Endometrial microvascular endothelial cells (primary cell): ENCODE results near the gene C5. TPM values are rescaled to one million over a fixed set of nuclear protein-coding genes. Genes with fewer than 3 reads are reported as not detected.

Source experiments
- in situ Hi-C: cut with HindIII; loops from 2 replicates; pipeline ENCODE4 v1.10.0; 2017; ENCODE audit warnings: low sequenced_read_pairs, low pct_unique_long_range_greater_than_20kb; ENCODE audit errors: inconsistent ontology term
- total RNA-seq: library from RNA; depleted of rRNA; stranded (reverse); fragments of >200 nt; gene quantifications from one replicate; pipeline ENCODE4 v1.2.3, GENCODE V29; 2015; ENCODE audit errors: inconsistent ontology term

The C5 gene
- total RNA-seq, 1 donor from 2014 or later: 1.4 TPM

- in situ Hi-C loops: no loop called here
Measured at GRCh38 chr9:120931231-120932085, 118.6 kb downstream of the C5 start.

GRCh38 chr9:120929229-120929791 is 120.8 kb downstream of the C5 start:
- in situ Hi-C loops: no loop called here

GRCh38 chr9:120928483-120929228 is 121.4 kb downstream of the C5 start:
- in situ Hi-C loops: no loop called here

GRCh38 chr9:120928015-120928482 is 122.0 kb downstream of the C5 start:
- in situ Hi-C loops: no loop called here

- in situ Hi-C loops: no loop called here
Measured at GRCh38 chr9:120927269-120928014, 122.6 kb downstream of the C5 start.

- in situ Hi-C loops: no loop called here
Measured at GRCh38 chr9:120926397-120926928, 123.6 kb downstream of the C5 start, which contains the start of gene TRAF1. TRAF1 (minus strand) TSS chr9:120926796; CDS start chr9:120926075, 721 bp downstream.

- in situ Hi-C loops: no loop called here
Measured at GRCh38 chr9:120925535-120926396, 124.3 kb downstream of the C5 start.

GRCh38 chr9:120924698-120925534 is 125.2 kb downstream of the C5 start:
- in situ Hi-C loops: no loop called here

- in situ Hi-C loops: no loop called here
Measured at GRCh38 chr9:120923620-120924328, 126.3 kb downstream of the C5 start.

GRCh38 chr9:120922404-120923195 is 127.5 kb downstream of the C5 start:
- in situ Hi-C loops: no loop called here

GRCh38 chr9:120921661-120922181 is 128.4 kb downstream of the C5 start:
- in situ Hi-C loops: no loop called here

GRCh38 chr9:120920806-120921178 is 129.3 kb downstream of the C5 start:
- in situ Hi-C loops: no loop called here

GRCh38 chr9:120919843-120920805 is 130.0 kb downstream of the C5 start:
- in situ Hi-C loops: no loop called here
